Loucy (cell line): ENCODE data around the gene FNDC1.

Source experiments
- EZH2phosphoT487 ChIP-seq: fragments of 200-600 bp; IDR thresholded peaks from 2 replicates; pipeline ENCODE4 v1.6.1; 2018; ENCODE audit warnings: antibody characterized with exemption, mild to moderate bottlenecking, moderate library complexity, borderline replicate concordance
- TF ChIP-seq, protein P1 (sequence below): fragments of 200-600 bp; sonication (generic); conservative IDR thresholded peaks from 2 replicates; pipeline ENCODE4 v1.5.1; 2014; ENCODE audit warnings: mild to moderate bottlenecking, antibody characterized with exemption, low read length

DNA sequence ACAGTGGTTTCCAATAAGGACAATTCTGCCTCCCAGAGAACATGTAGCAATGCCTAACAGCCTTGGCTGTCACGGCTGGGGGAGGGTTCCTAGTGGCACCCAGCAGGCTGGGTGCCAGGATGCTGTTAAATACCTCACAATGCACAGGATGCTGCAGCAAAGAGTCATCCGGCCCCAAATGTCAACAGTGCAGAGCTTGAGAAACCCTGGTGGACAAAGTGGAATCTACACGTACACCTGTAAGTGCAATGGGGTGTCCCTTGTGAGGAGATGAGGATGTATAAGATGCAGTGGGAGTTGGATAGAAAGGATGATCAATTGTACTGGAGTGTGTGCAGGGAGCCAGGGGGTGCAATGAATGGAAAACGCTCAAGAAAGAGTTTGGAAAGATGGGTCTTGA is 142.4 kb downstream of the FNDC1 start:
- TF ChIP-seq, protein P1, sequence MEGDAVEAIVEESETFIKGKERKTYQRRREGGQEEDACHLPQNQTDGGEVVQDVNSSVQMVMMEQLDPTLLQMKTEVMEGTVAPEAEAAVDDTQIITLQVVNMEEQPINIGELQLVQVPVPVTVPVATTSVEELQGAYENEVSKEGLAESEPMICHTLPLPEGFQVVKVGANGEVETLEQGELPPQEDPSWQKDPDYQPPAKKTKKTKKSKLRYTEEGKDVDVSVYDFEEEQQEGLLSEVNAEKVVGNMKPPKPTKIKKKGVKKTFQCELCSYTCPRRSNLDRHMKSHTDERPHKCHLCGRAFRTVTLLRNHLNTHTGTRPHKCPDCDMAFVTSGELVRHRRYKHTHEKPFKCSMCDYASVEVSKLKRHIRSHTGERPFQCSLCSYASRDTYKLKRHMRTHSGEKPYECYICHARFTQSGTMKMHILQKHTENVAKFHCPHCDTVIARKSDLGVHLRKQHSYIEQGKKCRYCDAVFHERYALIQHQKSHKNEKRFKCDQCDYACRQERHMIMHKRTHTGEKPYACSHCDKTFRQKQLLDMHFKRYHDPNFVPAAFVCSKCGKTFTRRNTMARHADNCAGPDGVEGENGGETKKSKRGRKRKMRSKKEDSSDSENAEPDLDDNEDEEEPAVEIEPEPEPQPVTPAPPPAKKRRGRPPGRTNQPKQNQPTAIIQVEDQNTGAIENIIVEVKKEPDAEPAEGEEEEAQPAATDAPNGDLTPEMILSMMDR = no peak
- TF ChIP-seq EZH2phosphoT487 = no peak
